ENCODE data around the gene UMAD1.
"Not testable (repeated sequence)": the region's sequence is repeated elsewhere in the genome, so short reads cannot be mapped to it uniquely, and the experiment has no call there.

UMAD1 gene

DNA sequence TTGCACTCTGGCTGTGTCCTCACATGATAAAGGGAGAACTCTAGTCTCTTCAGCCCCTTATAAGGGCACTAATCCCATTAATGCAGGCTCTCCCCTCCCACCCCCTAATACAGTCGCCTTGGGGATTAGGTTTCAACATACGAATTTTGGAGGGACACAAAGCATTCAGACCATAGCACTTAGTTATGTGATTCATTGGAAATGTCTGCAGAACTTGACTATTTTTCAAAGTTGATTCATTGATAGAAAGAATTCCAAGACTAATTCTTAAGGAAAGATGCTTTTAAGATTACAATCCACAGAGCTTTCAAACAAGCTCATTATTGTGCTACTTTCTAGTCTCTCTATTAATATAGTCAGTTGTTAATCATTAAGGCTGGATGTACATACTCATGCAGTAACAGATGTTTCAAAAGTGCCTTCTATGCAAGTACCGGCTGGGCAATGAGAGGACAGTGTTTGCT is 163.2 kb downstream of the UMAD1 start:
- no peak for DNase-seq (ENCODE audit: low read depth)

DNA sequence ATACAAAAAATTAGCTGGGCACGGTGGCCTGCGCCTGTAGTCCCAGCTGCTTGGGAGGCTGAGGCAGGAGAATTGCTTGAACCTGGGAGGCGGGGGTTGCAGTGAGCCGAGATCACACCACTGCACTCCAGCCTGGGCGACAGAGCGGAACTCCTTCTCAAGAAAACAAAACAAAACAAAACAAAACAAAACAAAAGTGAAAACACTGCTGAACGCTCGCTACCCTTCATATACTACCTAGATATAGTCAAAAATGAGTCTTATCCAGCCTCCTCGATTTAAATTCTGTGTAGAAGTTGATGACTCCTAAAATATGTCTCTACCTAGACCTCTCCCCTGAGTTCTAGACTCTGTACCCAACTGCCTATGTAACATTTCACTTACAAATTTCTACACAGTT is 164.3 kb downstream of the UMAD1 start:
- not testable (repeated sequence) for DNase-seq (ENCODE audit: low read depth)

DNA sequence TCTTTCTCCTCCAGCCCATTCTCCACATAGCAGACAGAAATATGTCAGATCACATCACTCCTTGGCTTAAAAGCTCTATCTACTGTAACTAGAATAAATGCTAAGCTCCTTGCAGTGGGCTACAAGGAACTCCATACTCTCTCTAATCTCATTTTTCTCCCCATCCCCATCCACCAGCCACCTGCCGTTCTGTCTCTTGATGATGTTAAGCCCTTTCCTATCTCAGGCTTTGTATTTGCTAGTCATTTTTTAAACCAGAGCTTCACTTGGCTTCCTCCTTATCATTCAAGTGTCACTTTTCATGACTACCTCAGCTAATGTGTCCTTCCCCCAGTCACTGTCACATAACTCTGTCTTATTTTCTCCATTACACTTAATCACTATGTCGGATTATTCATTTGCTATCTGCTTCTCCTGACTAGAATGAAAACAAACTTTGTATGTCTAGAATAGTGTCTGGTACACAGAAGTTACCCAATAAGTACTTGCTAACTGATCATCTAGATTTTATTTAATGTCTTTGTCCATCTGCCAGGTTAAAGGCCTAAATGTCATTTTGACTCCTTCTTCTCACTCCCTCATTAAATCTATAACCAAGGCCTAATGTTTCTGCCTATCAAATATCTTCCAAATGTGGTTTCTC is 165.1 kb downstream of the UMAD1 start:
- no peak for DNase-seq (ENCODE audit: low read depth)

DNA sequence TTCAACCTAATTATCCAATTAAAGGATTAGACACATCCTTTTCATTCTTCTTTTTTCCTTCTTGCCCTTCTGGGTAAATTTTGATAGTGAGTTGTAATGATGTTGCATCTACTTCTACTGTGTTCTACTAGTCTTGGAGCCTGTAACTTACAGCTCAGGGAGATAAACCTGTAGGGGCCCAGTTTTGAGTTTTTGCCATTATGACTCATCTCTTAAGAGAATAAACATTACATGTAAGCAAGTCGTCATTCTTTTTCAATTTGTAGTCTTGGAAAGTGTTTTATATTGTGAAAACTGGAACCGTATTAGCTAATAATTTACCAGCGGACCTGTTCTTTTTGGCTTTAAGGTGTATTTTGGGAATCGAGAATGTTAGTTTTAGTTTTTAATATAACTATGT is 167.6 kb downstream of the UMAD1 start:
- no peak for DNase-seq (ENCODE audit: low read depth)

DNA sequence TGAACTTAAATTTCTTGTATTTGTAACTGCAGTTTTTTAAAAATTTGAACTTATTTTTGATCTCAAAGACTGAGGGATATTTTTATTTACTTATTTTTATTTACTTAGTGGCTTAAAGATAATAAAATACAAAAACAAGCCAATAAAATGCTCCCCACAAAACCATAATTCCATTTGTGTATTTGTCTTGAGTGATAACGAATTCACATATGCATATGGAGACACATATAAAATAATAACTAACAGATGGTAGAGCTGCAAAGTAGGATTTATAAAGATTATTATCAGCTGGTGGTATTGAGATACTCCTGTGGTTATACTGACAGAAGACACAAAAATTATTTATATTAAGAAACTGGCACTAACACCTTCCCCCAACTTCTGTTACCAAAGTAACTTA is 168.1 kb downstream of the UMAD1 start:
- DNase-seq (ENCODE audit: low read depth) = no peak

DNA sequence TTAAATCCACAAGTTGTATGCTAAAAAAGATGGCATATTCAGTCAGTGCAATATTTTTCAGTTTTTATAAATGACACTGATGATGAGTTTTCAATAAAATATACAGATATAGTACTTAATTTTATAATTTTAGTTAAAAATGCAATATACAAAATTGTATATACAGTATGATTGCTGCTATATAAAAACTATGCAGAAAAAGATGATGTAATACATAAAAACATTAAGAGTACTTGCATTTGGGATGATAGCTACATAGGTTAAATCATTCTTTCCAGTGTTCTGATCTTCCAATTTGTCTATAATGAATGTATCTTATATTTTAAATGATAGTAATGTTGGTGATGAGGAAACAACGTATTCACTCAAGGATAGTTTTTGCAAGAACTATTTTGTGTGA is 169.8 kb downstream of the UMAD1 start:
- DNase-seq (ENCODE audit: low read depth) = no peak

DNA sequence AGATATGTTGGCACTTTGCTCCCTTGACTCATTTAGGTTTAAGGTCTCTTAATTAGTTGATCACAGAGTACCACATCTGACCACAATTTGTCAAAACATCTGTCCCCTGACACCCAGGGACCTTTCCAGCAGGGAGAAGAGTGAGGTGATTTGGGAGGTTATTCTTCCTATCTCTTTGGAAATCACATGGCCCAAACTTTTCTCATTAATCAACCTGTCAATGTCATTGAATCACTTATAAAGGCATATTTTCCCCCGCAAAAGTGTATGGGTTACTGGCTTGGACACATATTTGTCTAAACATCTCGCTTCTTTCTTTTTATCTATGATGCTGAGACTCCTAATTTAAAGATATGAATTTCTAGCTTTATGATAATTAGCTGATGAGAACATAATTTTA is 170.3 kb downstream of the UMAD1 start:
- no peak for DNase-seq (ENCODE audit: low read depth)

DNA sequence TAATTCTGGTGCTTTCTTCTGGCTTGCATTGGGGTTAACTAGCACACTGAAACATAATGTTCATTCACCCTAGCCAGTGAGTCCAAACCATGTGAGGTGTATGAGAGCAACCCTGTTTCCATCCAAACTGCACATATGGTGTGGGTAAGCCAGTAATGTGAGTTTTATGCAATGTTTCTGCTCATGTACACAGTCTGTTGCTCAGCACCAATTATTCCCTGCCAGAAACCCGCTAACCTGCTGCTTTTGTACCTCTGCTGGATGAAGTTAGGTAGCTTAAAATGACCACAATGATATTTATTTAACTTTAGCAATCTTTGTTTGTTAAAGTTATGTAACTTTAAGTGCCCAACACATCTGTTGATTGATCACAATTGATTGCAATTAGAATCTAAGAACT is 171.6 kb downstream of the UMAD1 start:
- no peak for DNase-seq (ENCODE audit: low read depth)

DNA sequence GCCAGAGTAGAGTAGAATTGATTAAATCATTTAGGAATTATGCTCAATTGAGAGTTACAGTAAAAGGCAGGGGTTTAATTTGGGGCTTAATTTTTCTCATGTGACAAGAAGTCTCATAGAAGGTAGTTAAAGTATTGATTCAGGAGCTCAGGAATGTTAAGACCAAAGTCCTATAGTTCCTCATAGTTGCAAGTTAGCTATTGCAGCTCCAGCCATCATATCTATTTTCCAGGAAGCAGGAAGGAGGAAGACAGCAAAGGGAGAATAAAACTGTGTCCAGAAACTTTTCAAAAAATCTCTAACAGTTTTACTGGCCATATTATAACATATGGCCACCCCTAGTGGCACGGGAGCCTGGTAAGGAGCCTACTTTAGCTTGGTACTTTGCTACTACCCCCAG is 174.8 kb downstream of the UMAD1 start:
- no peak for DNase-seq (ENCODE audit: low read depth)

DNA sequence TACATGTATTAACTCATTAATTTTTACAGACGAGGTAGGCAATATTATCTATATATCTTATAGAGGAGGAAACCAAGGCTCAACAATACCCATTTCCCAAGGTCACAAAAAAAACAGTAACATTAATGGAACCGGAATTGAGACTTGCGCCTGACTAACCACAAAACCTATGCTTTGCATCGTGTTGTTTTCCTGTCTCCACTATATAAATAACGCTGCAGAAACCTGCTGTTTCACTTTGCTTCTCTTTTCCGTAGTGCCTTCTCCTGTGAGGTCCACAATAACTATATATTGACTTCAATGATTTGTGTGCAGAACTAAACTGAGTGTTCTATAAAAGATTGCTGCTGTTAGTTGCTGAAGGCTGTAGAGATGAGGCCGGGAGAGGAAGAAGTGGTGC is 175.5 kb downstream of the UMAD1 start:
- DNase-seq (ENCODE audit: low read depth) = no peak

DNA sequence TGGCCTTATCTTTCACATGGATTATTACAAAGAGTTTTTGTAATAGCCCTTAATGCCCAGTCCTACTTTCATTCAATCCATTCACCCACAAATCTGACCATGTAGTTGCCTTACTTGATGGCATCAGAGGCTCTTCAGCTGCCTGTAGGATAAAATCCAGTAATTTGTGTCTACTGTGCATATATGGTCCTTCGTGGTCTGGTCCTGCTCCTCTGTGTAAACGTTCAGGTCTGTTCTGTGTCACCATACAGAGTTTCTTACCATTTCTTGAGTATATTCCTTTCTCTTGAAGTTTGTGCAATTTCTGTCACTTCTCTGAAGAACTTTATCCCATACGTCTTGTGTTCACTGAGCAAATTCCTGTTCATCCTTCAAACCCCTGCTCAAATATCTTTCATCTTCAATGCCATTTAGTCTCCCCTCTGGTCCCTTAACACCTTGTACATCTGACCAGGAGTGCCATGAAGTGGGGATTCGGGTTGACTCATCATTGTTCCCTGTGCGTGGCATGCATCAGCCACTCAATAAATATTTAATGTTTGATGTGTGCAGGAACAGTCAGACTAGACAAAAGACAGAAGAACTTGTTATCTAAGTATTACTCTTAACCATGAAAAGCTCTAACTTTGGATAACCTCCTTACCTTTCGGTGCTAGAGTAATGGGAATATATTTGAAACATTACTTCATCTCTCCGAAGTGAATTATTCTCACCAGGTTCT is 176.4 kb downstream of the UMAD1 start:
- no peak for DNase-seq (ENCODE audit: low read depth)

DNA sequence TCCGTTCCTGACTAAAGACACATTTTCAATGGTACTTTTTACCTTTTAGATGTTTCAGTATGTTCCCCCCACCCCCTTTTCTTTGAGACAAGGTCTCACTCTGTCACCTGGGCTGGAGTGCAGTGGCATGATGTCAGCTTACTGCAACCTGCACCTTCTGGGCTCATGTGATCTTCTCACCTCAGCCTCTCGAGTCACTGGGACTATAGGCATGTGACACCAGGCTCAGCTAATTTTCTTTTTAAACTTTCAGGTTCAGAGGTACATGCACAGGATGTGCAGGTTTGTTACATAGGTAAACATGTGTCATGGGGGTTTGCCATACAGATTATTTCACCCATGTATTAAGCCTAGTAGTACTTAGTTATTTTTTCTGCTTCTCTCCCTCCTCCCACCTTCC is 177.2 kb downstream of the UMAD1 start:
- no peak for DNase-seq (ENCODE audit: low read depth)

DNA sequence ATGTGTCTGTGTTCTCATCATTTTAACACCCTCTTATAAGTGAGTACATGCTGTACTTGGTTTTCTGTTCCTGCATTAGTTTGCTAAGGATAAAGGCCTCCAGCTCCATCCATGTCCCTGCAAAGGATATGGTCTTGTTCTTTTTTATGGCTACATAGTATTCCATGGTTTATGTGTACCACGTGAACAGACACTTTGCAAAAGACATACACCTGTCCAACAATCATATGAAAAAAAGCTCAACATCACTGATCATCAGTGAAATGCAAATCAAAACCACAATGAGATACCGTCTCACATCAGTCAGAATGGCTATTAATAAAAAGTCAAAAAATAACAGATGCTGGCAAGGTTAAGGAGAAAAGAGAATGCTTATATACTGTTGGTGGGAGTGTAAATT is 177.6 kb downstream of the UMAD1 start:
- DNase-seq (ENCODE audit: low read depth) = not testable (repeated sequence)

DNA sequence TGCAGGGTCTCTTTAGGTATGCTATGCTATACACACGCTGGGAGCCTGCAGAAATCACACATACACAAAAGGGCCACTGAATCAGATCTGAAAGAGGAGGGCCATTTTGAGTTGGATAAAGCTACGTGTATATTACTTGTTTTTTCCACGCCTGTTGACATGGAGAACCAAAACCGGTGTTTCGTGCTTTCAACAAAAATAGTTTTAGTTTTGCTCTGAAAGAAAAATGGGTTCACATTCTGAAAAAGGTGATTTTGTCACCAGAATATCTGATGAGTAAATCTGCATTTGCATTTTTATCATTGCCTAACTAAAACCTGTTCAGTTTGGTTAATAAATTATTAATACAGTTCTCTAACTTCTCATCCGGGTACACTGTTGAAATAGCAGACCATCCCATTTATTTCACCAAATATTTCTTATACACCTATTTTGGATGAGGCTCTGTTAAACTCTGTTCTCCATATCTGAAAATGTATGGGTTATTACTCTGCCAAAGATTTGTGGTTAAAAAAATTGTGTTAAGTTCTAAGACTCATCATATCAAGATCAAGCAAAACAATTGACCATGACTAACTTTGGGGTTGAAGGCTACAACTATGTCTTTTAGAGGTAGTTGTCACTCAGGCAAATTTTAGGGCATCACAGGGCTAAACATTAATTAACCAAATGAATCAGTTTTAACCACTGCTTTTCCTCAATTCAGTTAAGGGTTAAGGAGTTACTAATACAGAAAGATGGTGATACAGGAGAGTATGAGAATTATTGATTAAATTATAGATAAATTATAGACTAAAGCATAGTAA is 179.1 kb downstream of the UMAD1 start:
- DNase-seq (ENCODE audit: low read depth) = no peak

DNA sequence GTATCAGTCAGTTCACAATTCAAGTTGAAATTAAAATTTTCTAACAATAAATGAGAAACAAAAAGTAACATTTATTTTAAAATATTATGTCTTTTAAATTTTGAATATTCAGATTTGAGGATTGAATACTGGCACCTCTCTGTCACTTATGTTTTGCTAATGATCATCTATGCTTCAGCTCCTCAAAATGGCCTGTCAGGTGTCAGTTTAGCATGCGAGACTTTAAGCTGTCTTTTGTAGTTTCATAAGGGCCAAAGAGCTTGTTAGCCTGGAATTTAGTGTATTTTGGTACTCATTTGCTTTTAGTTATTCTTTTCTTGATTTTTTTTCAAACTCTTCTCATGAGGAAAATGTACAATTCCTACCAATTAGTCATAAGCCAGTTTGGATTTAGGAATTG is 179.9 kb downstream of the UMAD1 start:
- no peak for DNase-seq (ENCODE audit: low read depth)

DNA sequence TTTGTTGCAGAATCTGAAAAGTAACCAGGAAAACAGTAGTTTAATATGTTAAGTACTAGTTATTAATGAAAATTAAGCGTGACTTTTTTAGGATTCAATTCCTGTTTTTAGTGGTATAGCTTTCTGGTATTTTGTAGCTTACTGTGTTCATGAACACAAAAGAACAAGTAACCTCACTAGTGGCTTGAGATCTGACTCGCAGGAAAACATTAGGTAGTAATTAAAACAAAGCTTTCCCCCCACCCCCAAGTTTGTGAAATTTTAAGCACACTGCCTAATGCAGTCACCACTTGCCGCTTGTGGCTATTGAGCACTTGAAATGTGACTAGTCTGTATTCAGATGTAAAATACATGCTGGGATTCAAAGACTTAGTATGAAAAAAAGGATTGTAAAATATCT is 180.4 kb downstream of the UMAD1 start:
- no peak for DNase-seq (ENCODE audit: low read depth)

DNA sequence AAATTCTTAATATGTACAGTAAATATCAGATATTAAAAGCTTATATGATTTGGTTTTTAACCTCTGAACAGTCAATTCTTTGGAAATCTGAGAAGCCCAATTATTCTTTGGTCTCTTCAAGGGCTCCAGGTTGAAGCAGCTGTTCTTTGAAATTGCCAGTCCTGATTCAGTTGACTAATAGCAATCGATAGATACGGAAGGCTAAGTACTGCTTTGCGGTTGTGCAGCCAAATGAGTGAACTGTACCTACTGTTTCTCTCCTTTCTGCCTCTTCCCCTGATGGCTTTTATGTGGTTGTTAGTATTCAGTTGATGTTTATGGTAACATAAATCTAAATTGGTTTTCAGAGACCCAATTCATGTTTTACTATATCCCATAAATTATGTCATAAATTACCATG is 181.0 kb downstream of the UMAD1 start:
- no peak for DNase-seq (ENCODE audit: low read depth)

DNA sequence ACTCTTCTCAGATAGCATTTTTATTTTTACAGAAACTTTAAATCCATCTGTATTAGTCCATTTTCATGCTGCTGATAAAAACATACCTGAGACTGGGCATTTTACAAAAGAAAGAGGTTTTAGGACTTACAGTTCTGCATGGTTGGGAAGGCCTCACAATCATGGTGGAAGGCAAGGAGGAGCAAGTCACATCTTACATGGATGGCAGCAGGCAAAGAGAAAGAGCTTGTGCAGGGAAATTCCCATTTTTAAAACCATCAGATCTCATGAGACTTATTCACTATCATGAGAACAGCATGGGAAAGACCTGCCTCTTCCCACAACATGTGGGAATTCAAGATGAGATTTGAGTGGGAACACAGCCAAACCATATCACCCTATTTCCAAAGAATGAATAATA is 184.7 kb downstream of the UMAD1 start:
- not testable (repeated sequence) for DNase-seq (ENCODE audit: low read depth)

DNA sequence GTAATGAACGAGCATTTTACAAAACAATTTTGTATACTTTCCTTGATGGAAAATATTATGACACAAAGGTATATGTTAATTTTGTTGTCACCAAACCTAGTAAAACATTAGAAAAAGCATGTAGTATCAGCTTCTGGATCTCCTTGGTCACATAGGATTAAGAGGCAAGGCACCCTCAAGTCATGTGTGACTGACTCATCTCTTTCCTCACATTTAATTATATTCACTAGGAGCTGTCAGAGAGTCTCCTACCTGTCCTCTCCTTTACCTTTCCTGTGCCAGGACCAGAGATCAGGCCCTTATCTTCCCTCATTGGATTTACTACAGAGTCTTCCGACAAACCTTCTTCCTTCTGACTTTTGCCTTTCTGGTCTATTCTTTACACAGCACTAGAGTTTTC is 189.1 kb downstream of the UMAD1 start:
- DNase-seq (ENCODE audit: low read depth) = no peak

DNA sequence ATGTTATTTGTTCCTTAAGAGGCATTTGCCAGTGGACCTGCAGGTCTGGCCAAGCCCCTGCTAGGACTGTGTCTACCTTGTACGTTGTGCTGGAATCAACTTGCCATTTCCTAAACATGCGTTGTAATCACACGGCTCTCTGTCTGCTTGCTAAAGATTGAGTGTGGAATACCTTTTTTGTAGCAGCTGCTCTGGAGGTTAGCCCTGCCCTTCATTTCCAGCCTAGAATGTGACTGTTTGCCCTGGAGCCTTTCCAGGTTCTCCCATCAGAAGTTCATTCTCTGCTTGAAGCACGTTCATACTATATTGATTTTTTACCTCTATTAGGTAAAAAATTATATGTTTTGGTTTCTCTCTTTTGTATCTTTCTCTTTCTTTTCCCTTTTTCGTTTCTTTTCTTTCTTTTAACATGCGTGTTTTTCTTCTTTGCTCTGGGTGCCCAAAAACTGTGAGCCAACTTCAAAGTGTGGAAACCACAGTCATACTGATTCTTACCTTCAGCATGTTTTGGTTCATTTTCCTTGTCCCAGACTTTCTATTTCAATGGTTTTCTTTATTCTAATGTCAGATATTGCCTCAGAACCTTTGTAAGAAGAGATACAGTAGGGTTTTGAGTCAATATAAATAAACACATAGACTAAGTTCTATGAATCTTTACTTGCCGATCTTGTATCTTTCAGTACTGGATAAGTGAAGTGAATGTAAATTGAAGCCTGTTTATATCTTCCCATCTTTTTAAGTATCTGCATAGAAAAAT is 189.7 kb downstream of the UMAD1 start:
- DNase-seq (ENCODE audit: low read depth) = no peak

DNA sequence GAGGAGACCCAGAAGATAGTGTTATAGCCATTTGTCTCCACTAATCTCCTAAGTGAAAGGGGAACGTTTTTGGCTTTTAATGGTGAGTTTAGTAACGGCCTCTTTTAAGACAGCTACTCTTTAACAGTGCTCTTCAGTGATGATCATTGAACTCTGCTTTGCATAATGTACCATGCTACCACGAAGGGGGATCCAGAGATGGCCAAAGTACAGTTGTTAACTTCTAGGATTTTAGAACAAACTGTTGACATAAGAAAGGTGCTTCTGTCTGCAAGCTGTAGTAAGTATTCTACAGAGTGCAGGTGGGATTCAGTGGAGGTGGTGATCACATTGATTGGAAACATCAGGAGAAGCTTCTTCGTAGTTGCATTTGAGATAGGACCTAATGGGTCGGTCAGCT is 192.0 kb downstream of the UMAD1 start:
- DNase-seq (ENCODE audit: low read depth) = no peak

DNA sequence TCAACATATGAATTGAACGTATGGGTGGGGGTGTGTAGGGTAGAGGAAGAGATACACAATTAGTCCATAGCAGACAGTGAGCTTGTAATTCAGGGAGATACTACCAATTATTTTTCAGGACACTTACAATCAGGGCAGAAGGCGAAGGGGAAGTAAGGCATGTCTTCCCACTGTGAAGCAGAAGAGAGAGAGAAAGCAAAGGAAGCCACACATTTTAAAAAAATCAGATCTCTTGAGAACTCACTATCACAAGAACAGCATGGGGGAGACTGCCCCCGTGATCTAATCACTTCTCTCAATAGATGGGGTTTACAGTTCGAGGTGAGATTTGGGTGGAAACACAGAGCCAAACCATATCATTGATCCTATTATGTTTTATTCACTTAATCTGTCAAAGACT is 194.2 kb downstream of the UMAD1 start:
- no peak for DNase-seq (ENCODE audit: low read depth)
